Effector memory CD8-positive, alpha-beta T cell (primary cell): ENCODE data around the gene GPSM1.
"Not testable (repeated sequence)": the region's sequence is repeated elsewhere in the genome, so short reads cannot be mapped to it uniquely, and the experiment has no call there.

Experiments used
- ATAC-seq: fragments of 150-1000 bp; cut with Tn5 transposase; replicated peaks from 2 replicates; pipeline ENCODE4 v1.10.0; 2021; ENCODE audit warnings: mild to moderate bottlenecking, moderate library complexity
- DNase-seq, 3 experiments: peaks; one replicate each; pipeline ENCODE4 v3.0.0; 2021
- H3K27ac Mint-ChIP-seq, 2 donors: one replicate each; pipeline ENCODE4 v1.8.0; 2022; ENCODE audit warnings: mild to moderate bottlenecking in 2 of 2, mixed read lengths in 2 of 2, moderate library complexity in 2 of 2
- H3K27me3 Mint-ChIP-seq, 2 donors: one replicate each; pipeline ENCODE4 v1.8.0; 2022; ENCODE audit warnings: mixed read lengths in 2 of 2
- H3K36me3 Mint-ChIP-seq: one replicate; pipeline ENCODE4 v1.8.0; 2022; ENCODE audit warnings: mild to moderate bottlenecking, moderate library complexity, mixed read lengths; ENCODE audit not compliant: insufficient read depth
- H3K4me1 Mint-ChIP-seq, 2 donors: one replicate each; pipeline ENCODE4 v1.8.0; 2022; ENCODE audit warnings: low read depth in 2 of 2, mixed read lengths in 2 of 2
- H3K4me3 Mint-ChIP-seq, 2 donors: one replicate each; pipeline ENCODE4 v1.8.0; 2022; ENCODE audit warnings: mild to moderate bottlenecking in 2 of 2, mixed read lengths in 2 of 2, moderate library complexity in 2 of 2
- H3K9me3 Mint-ChIP-seq, 2 donors: one replicate each; pipeline ENCODE4 v1.8.0; 2022; ENCODE audit warnings: mixed read lengths in 2 of 2

Gene GPSM1

DNA sequence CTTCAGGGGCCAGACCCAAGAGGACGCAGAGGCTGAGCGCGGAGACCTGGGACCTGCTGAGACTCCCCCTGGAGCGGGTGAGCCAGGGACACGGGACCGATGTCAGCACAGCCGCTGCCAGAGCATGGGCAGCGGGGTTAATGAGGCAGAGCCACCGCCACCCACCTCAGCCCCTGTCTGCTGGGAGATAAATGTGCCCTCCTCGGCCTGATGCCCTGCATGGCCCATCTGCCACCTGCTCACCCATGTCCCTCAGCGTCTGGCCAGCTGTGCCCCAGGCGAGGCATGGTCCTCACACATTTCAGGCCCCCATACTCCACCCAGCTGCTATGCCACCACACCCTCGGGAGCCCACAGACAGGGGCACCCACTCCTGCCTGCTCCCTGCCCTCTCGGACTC is 21.4 kb downstream of the GPSM1 start:
- no peaks in the 10 kb centered on the region for H3K4me1 Mint-ChIP-seq
- H3K27me3 Mint-ChIP-seq: no peaks in the 10 kb centered on the region
- ATAC-seq (no peak), DNase-seq (no peak)
- H3K36me3 Mint-ChIP-seq: peaks cover 2% of the 10 kb centered on the region
- H3K27ac Mint-ChIP-seq: no peak overlapping the region
- H3K9me3 Mint-ChIP-seq: no peaks in the 10 kb centered on the region
- no peak overlapping the region for H3K4me3 Mint-ChIP-seq

GRCh38 chr9:136349546-136349945 is 22.2 kb downstream of the GPSM1 start:
- Mint-ChIP-seq H3K36me3 (peaks cover 2% of the 10 kb centered on the region), H3K4me3 (no peak overlapping the region), H3K4me1 (no peaks in the 10 kb centered on the region), H3K27me3 (no peaks in the 10 kb centered on the region), H3K27ac (no peak overlapping the region), H3K9me3 (no peaks in the 10 kb centered on the region)
- DNase-seq: no peak
- ATAC-seq: no peak

- Mint-ChIP-seq H3K4me3 (no peak overlapping the region), H3K27ac (no peak overlapping the region), H3K27me3 (no peaks in the 10 kb centered on the region), H3K4me1 (peaks cover 0 to 2% of the 10 kb centered on the region in 2 donors), H3K9me3 (no peaks in the 10 kb centered on the region), H3K36me3 (peaks cover 2% of the 10 kb centered on the region)
- no peak for ATAC-seq
- no peak for DNase-seq
Observed at GRCh38 chr9:136351252-136351800, 24.0 kb downstream of the GPSM1 start.

- H3K4me3 Mint-ChIP-seq, H3K27me3 Mint-ChIP-seq, H3K36me3 Mint-ChIP-seq, H3K27ac Mint-ChIP-seq, H3K4me1 Mint-ChIP-seq, ATAC-seq, DNase-seq, H3K9me3 Mint-ChIP-seq: not testable (repeated sequence)
Observed at GRCh38 chr9:136351868-136352267, 24.5 kb downstream of the GPSM1 start.

DNA sequence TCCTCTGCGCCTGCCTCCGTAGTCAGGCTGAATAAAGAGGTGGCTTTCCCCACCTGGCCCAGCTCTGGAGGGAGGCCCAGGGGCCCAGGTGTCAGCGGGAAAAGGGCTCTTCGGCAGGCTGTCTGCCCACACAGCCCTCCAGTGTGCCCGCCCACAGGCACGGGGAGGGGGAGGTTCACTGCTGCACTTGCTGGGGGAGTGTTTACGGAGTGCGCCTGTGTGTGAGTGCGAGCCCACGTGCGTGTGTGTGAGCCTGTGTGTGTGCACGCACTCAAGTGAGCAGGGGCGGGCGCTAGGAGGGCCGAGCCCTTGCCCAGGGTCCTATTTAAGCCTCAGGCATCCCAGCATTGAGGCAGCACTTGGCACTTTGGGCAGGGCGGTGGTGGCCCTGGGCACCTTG is 25.3 kb downstream of the GPSM1 start:
- Mint-ChIP-seq H3K27ac (peak overlapping the region in 1 of 2 donors; percentile 8), H3K27me3 (no peaks in the 10 kb centered on the region), H3K4me1 (peaks cover 0 to 2% of the 10 kb centered on the region in 2 donors), H3K9me3 (no peaks in the 10 kb centered on the region), H3K36me3 (peaks cover 2% of the 10 kb centered on the region), H3K4me3 (no peak overlapping the region)
- no peak for DNase-seq
- no peak for ATAC-seq

- DNase-seq (no peak), ATAC-seq (no peak)
- H3K4me1 Mint-ChIP-seq: peaks cover 0 to 2% of the 10 kb centered on the region in 2 donors
- peak overlapping the region in 1 of 2 donors; percentile 8 for H3K27ac Mint-ChIP-seq
- H3K27me3 Mint-ChIP-seq: no peaks in the 10 kb centered on the region
- no peak overlapping the region for H3K4me3 Mint-ChIP-seq
- peaks cover 2% of the 10 kb centered on the region for H3K36me3 Mint-ChIP-seq
- H3K9me3 Mint-ChIP-seq: no peaks in the 10 kb centered on the region
Observed at GRCh38 chr9:136353088-136353487, 25.7 kb downstream of the GPSM1 start.

DNA sequence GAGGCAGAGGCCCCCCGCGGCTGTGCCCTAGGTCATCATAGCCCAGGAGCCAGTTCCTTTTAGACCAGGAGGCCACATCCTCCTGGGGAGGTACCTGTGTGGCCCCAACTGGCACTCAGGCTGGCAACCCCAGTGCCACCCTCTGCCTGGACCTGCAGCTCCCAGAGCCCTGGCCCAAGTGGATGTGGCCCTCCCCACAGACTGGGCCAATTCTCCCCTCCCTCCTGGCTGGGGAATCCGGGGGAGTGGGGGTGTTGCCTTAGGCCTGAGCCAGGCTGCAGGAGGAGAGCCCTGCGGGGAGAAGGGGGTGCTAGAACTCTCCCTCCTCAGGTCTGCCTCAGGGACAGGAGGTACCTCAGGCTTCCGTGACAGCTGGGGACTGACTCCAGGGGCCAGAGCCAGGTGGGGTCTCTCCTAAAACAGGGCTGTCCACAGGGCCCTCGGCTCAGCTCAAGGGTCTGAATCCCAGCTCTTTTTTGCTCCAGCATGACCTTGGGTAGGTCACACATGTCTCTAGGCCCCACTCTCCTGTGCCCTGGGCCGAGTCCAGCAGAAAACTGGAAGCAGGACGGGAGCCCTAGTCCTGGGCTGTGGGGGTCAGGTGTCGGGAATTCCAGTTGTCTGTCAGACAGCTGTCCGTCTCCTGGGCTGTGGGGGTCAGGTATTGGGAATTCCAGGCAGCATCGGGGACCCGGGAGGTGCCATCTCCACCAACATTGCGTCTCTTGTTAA is 26.6 kb downstream of the GPSM1 start:
- DNase-seq: no peak
- Mint-ChIP-seq H3K27ac (peak overlapping the region in 1 of 2 donors; percentile 20), H3K27me3 (no peaks in the 10 kb centered on the region), H3K36me3 (peaks cover 2% of the 10 kb centered on the region), H3K4me3 (no peak overlapping the region), H3K9me3 (no peaks in the 10 kb centered on the region), H3K4me1 (peaks cover 0 to 2% of the 10 kb centered on the region in 2 donors)
- ATAC-seq: no peak

DNA sequence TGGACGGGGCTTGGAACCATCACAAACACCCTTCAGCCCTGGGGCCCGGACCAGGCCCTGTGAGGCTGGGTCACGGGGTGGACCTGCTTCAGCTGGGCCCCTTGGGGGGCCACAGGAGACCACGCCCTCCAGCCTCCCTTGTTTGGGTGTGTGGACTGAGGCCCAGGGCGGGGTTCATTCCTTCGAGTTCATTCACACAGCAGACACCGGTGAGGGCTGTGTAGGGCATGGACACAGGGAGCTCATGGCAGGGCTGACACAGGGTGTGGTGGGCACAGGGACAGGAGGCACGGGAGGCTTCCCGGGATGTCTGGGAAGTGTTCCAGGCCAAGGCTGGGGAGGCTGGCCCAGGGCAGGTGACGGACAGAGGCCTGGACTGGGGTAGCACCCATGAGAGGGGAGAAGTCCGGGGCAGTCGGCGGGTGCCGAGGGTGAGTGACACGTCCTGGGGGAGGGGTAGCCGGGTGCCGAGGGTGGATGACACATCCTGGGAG is 27.3 kb downstream of the GPSM1 start:
- Mint-ChIP-seq H3K27ac (peak overlapping the region in 1 of 2 donors; percentile 68), H3K9me3 (no peaks in the 10 kb centered on the region), H3K4me1 (peaks cover 0 to 2% of the 10 kb centered on the region in 2 donors), H3K36me3 (peaks cover 2% of the 10 kb centered on the region), H3K4me3 (no peak overlapping the region), H3K27me3 (no peaks in the 10 kb centered on the region)
- peak; percentile 12 for ATAC-seq
- DNase-seq: no peak

GRCh38 chr9:136355616-136356557 is 28.5 kb downstream of the GPSM1 start:
- DNase-seq (no peak), ATAC-seq (no peak)
- H3K27ac Mint-ChIP-seq: no peak overlapping the region
- peaks cover 2% of the 10 kb centered on the region for H3K36me3 Mint-ChIP-seq
- peaks cover 0 to 2% of the 10 kb centered on the region in 2 donors for H3K4me1 Mint-ChIP-seq
- H3K4me3 Mint-ChIP-seq: no peak overlapping the region
- no peaks in the 10 kb centered on the region for H3K9me3 Mint-ChIP-seq
- no peaks in the 10 kb centered on the region for H3K27me3 Mint-ChIP-seq

DNA sequence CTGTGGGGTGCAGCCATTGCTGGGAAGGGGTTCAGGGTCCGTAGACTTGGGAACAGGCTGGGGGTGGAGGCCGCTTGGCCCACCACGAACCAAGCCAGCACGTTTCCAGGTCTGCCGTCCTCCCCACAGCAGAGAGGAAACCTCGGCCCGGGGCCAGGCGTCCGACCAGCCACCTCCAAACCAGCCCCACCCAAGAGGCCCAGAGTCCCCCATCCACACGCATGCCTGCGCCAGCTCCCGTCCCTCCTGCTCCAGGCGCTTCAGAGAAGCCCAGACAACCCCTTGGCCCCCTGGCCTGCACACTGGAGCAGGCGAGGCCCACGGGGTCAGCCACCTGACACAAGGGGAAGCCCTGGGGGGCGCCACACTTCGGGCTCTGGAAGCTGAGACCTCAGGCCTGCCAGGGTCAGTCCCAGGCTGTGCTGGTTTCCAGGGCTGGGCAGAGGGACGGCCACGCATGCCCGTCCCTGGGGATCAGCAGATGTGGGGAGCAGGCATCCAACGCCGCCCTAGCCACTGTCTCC is 29.9 kb downstream of the GPSM1 start:
- peaks cover 0 to 2% of the 10 kb centered on the region in 2 donors for H3K4me1 Mint-ChIP-seq
- DNase-seq: no peak
- H3K36me3 Mint-ChIP-seq: peaks cover 3% of the 10 kb centered on the region
- no peak overlapping the region for H3K27ac Mint-ChIP-seq
- H3K4me3 Mint-ChIP-seq: no peak overlapping the region
- H3K27me3 Mint-ChIP-seq: no peaks in the 10 kb centered on the region
- H3K9me3 Mint-ChIP-seq: no peaks in the 10 kb centered on the region
- no peak for ATAC-seq

DNA sequence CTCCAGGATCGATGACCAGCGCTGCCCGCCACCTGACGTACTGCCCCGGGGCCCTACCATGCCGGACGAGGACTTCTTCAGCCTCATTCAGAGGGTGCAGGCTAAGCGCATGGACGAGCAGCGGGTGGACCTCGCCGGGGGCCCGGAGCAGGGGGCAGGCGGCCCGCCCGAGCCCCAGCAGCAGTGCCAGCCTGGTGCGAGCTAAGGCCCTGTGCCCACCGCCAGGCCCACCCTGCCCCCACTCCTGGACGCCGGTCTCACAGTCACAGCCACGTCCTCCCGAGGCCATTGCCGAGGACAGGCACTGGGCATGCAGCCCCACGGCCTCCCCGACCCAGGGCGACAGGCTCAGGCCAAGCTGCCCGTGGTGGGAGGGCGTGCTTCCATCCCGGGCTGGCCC is 30.7 kb downstream of the GPSM1 start:
- no peak for DNase-seq
- no peak for ATAC-seq
- Mint-ChIP-seq H3K36me3 (peaks cover 3% of the 10 kb centered on the region), H3K4me3 (no peak overlapping the region), H3K27me3 (no peaks in the 10 kb centered on the region), H3K27ac (no peak overlapping the region), H3K9me3 (no peaks in the 10 kb centered on the region), H3K4me1 (peaks cover 4 to 7% of the 10 kb centered on the region in 2 donors)

GRCh38 chr9:136358888-136359287 is 31.5 kb downstream of the GPSM1 start:
- H3K4me3 Mint-ChIP-seq: no peak overlapping the region
- H3K27ac Mint-ChIP-seq: no peak overlapping the region
- no peaks in the 10 kb centered on the region for H3K9me3 Mint-ChIP-seq
- no peaks in the 10 kb centered on the region for H3K27me3 Mint-ChIP-seq
- DNase-seq (no peak), ATAC-seq (no peak)
- peaks cover 3% of the 10 kb centered on the region for H3K36me3 Mint-ChIP-seq
- peaks cover 4 to 7% of the 10 kb centered on the region in 2 donors for H3K4me1 Mint-ChIP-seq
